ENCODE measurements around the gene TMC1.

DNA sequence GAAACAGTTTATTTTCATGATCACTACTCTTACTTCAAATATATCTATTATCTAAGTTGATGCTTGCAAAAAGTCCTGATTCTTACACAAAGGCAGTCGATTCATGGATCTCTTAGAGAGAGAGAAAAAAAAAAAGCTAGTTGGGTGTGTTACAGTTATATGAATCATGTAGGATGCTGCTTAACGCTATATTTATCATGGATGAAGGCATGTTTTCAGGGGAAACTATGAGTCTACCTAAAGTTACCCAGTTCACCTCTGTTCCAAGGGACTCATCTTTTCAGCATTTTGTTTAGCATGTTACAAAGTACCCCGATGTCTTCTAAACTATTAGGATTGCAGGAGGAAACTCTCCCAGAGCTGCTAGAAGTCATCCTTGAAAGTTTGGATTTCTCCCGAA is 13.5 kb downstream of the TMC1 start:
- TF ChIP-seq TEAD4 (IDR thresholded peaks at IDR 0.05) (no peak), RAD21 (IDR thresholded peaks at IDR 0.05; ENCODE audit: low read depth) (no peak), CREB1 (IDR thresholded peaks at IDR 0.05; ENCODE audit: low read depth) (no peak), EP300 (IDR thresholded peaks at IDR 0.05; ENCODE audit: borderline replicate concordance) (no peak), TAF1 (IDR thresholded peaks at IDR 0.05; ENCODE audit: low read depth) (no peak), NFIC (IDR thresholded peaks at IDR 0.05) (no peak), CEBPB (IDR thresholded peaks at IDR 0.05) (no peak), EGR1 (IDR thresholded peaks at IDR 0.05) (no peak), FOXM1 (IDR thresholded peaks at IDR 0.05; ENCODE audit: borderline replicate concordance, low read depth) (no peak), TCF12 (IDR thresholded peaks at IDR 0.05; ENCODE audit: low read depth) (no peak), YY1 (IDR thresholded peaks at IDR 0.05; ENCODE audit: low read depth) (no peak)
- TF ChIP-seq, protein P1, sequence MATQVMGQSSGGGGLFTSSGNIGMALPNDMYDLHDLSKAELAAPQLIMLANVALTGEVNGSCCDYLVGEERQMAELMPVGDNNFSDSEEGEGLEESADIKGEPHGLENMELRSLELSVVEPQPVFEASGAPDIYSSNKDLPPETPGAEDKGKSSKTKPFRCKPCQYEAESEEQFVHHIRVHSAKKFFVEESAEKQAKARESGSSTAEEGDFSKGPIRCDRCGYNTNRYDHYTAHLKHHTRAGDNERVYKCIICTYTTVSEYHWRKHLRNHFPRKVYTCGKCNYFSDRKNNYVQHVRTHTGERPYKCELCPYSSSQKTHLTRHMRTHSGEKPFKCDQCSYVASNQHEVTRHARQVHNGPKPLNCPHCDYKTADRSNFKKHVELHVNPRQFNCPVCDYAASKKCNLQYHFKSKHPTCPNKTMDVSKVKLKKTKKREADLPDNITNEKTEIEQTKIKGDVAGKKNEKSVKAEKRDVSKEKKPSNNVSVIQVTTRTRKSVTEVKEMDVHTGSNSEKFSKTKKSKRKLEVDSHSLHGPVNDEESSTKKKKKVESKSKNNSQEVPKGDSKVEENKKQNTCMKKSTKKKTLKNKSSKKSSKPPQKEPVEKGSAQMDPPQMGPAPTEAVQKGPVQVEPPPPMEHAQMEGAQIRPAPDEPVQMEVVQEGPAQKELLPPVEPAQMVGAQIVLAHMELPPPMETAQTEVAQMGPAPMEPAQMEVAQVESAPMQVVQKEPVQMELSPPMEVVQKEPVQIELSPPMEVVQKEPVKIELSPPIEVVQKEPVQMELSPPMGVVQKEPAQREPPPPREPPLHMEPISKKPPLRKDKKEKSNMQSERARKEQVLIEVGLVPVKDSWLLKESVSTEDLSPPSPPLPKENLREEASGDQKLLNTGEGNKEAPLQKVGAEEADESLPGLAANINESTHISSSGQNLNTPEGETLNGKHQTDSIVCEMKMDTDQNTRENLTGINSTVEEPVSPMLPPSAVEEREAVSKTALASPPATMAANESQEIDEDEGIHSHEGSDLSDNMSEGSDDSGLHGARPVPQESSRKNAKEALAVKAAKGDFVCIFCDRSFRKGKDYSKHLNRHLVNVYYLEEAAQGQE (IDR thresholded peaks at IDR 0.05; ENCODE audit: low read depth), result no peak
- TF ChIP-seq, protein P2, sequence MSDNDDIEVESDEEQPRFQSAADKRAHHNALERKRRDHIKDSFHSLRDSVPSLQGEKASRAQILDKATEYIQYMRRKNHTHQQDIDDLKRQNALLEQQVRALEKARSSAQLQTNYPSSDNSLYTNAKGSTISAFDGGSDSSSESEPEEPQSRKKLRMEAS (IDR thresholded peaks at IDR 0.05), result no peak

All from Ishikawa (cell line).